Activated CD4-positive, alpha-beta T cell treated with anti-CD3 and anti-CD28 coated beads for 36 hours (primary cell): ENCODE data around the gene KANSL2. TPM values are rescaled to one million over a fixed set of nuclear protein-coding genes. Genes with fewer than 3 reads are reported as not detected.
"Not testable (repeated sequence)": the region's sequence is repeated elsewhere in the genome, so short reads cannot be mapped to it uniquely, and the experiment has no call there.

ENCODE experiments used
- ATAC-seq: fragments of 200-7000 bp; cut with Tn5 transposase; one replicate; pipeline ENCODE4 v1.10.0; 2021; ENCODE audit warnings: mild to moderate bottlenecking, moderate library complexity
- CTCF ChIA-PET: fragments of 350-600 bp; sonication (Branson Sonifier 250); formaldehyde crosslinking; loops from one replicate; lab custom pipeline; 2021; ENCODE audit warnings: antibody characterized with exemption; lab: Charles Lee
- POLR2A ChIA-PET: fragments of 350-600 bp; sonication (Branson Sonifier 250); formaldehyde crosslinking; loops from one replicate; lab custom pipeline; 2021; ENCODE audit warnings: antibody characterized with exemption, inconsistent platforms; lab: Charles Lee
- DNase-seq: peaks from one replicate; pipeline ENCODE4 v3.0.0-alpha.2; 2020
- H3K27ac Mint-ChIP-seq: one replicate; pipeline ENCODE4 v1.8.0; 2021; ENCODE audit warnings: mixed read lengths
- H3K27me3 Mint-ChIP-seq: one replicate; pipeline ENCODE4 v1.8.0; 2021; ENCODE audit warnings: mixed read lengths
- H3K36me3 Mint-ChIP-seq: one replicate; pipeline ENCODE4 v1.8.0; 2021; ENCODE audit warnings: low read depth, mixed read lengths
- H3K4me1 Mint-ChIP-seq: one replicate; pipeline ENCODE4 v1.8.0; 2021; ENCODE audit warnings: mixed read lengths
- H3K4me3 Mint-ChIP-seq: one replicate; pipeline ENCODE4 v1.8.0; 2021; ENCODE audit warnings: mild to moderate bottlenecking, moderate library complexity, mixed read lengths
- H3K9me3 Mint-ChIP-seq: one replicate; pipeline ENCODE4 v1.8.0; 2021; ENCODE audit warnings: low read depth, mixed read lengths
- intact Hi-C, 2 experiments: fragments of 100-400 bp; cut with DNase I in 1 of 2; cut with micrococcal nuclease in 1 of 2; formaldehyde crosslinking; loops; one replicate each; pipeline versions ENCODE4 v1.14.2 to v1.15.1; 2022 to 2024; cut with DNase I, micrococcal nuclease
- total RNA-seq, 2 experiments: library from RNA; stranded (reverse); gene quantifications; one replicate each; pipeline ENCODE4 v1.2.3, GENCODE V29; 2021

Gene KANSL2
- total RNA-seq, 2 experiments from 2014 or later: 44.0 to 59.8 TPM

- Mint-ChIP-seq H3K36me3 (peaks cover 22% of the 10 kb centered on the region), H3K4me1 (peaks cover 24% of the 10 kb centered on the region), H3K27ac (no peak overlapping the region), H3K4me3 (no peak overlapping the region), H3K27me3 (no peaks in the 10 kb centered on the region), H3K9me3 (no peaks in the 10 kb centered on the region)
- ATAC-seq (no peak), DNase-seq (no peak)
- ChIA-PET CTCF (interaction anchor here (0.7 kb wide), 1 partner anchor 36 kb away, joined by 4 read pairs; no protein-coding TSS in a partner anchor), POLR2A (interaction anchor here (0.5 kb wide), 1 partner anchor 9 kb away, joined by 3 read pairs; no protein-coding TSS in a partner anchor)
- intact Hi-C loops: loop anchor here in 1 of 2 experiments (10.0 kb wide), 1 partner anchor 882 kb away; no protein-coding TSS in a partner anchor
Observed at GRCh38 chr12:48686615-48687334, 4.7 kb upstream of the KANSL2 start.

GRCh38 chr12:48686037-48686595 is 4.1 kb upstream of the KANSL2 start:
- POLR2A ChIA-PET: interaction anchor here (0.5 kb wide), 1 partner anchor 8 kb away, joined by 3 read pairs; no protein-coding TSS in a partner anchor
- no peaks in the 10 kb centered on the region for H3K9me3 Mint-ChIP-seq
- no peak overlapping the region for H3K27ac Mint-ChIP-seq
- intact Hi-C loops: loop anchor here in 1 of 2 experiments (10.0 kb wide), 1 partner anchor 881 kb away; no protein-coding TSS in a partner anchor
- H3K4me1 Mint-ChIP-seq: peaks cover 22% of the 10 kb centered on the region
- peaks cover 24% of the 10 kb centered on the region for H3K36me3 Mint-ChIP-seq
- DNase-seq: no peak
- no peaks in the 10 kb centered on the region for H3K27me3 Mint-ChIP-seq
- no peak overlapping the region for H3K4me3 Mint-ChIP-seq
- CTCF ChIA-PET: interaction anchor here (0.5 kb wide), 1 partner anchor 296 kb away, joined by 3 read pairs; no protein-coding TSS in a partner anchor
- no peak for ATAC-seq

- ATAC-seq: no peak
- ChIA-PET POLR2A (no interaction called here), CTCF (interaction anchor here (1.1 kb wide), 1 partner anchor 8 kb away, joined by 3 read pairs; no protein-coding TSS in a partner anchor)
- no peak for DNase-seq
- no peaks in the 10 kb centered on the region for H3K27me3 Mint-ChIP-seq
- peaks cover 34% of the 10 kb centered on the region for H3K36me3 Mint-ChIP-seq
- intact Hi-C loops: loop anchor here in 1 of 2 experiments (2.0 to 10.0 kb wide), 4 partner anchors 114 to 879 kb away; partner anchors contain the start of gene WNT1
- H3K9me3 Mint-ChIP-seq: no peaks in the 10 kb centered on the region
- H3K27ac Mint-ChIP-seq: no peak overlapping the region
- H3K4me1 Mint-ChIP-seq: peaks cover 34% of the 10 kb centered on the region
- H3K4me3 Mint-ChIP-seq: peak overlapping the region; percentile 87
Observed at GRCh38 chr12:48683534-48683933, 1.5 kb upstream of the KANSL2 start.

GRCh38 chr12:48682927-48683326 is 889 bp upstream of the KANSL2 start:
- no peaks in the 10 kb centered on the region for H3K27me3 Mint-ChIP-seq
- H3K4me1 Mint-ChIP-seq: peaks cover 36% of the 10 kb centered on the region
- POLR2A ChIA-PET: interaction anchor here (0.6 to 1.5 kb wide), 5 partner anchors 8 to 31 kb away, joined by 3 to 8 read pairs (median 3); no protein-coding TSS in a partner anchor
- ATAC-seq: no peak
- no peak for DNase-seq
- peak overlapping the region; percentile 87 for H3K4me3 Mint-ChIP-seq
- intact Hi-C loops: loop anchor here (1.0 to 10.0 kb wide), 9 partner anchors 33 to 977 kb away; partner anchors contain the start of genes CCNT1 (in 2 of the 2), CACNB3 (in 1 of the 2), RND1 (in 1 of the 2) and RPAP3 (in 1 of the 2)
- H3K9me3 Mint-ChIP-seq: no peaks in the 10 kb centered on the region
- H3K36me3 Mint-ChIP-seq: peaks cover 34% of the 10 kb centered on the region
- CTCF ChIA-PET: interaction anchor here (1.0 to 1.5 kb wide), 3 partner anchors 9 to 112 kb away, joined by 3 to 5 read pairs (median 3); no protein-coding TSS in a partner anchor
- H3K27ac Mint-ChIP-seq: no peak overlapping the region

- ATAC-seq, H3K27me3 Mint-ChIP-seq, DNase-seq, H3K9me3 Mint-ChIP-seq: not testable (repeated sequence)
- H3K4me1 Mint-ChIP-seq: peaks cover 36% of the 10 kb centered on the region
- H3K4me3 Mint-ChIP-seq: peak overlapping the region; percentile 87
- CTCF ChIA-PET: interaction anchor here (0.8 to 1.5 kb wide), 4 partner anchors 9 to 286 kb away, joined by 3 to 5 read pairs (median 3); no protein-coding TSS in a partner anchor
- H3K27ac Mint-ChIP-seq: peak overlapping the region; percentile 83
- POLR2A ChIA-PET: interaction anchor here (0.5 to 1.5 kb wide), 14 partner anchors 9 to 640 kb away, joined by 3 to 8 read pairs (median 3); partner anchors contain the start of genes ARF3 and TROAP
- H3K36me3 Mint-ChIP-seq: peaks cover 38% of the 10 kb centered on the region
- intact Hi-C loops: loop anchor here (1.0 to 10.0 kb wide), 9 partner anchors 34 to 976 kb away; partner anchors contain the start of genes CCNT1 (in 2 of the 2), CACNB3 (in 1 of the 2), RND1 (in 1 of the 2) and RPAP3 (in 1 of the 2)
Observed at GRCh38 chr12:48682533-48682905, 481 bp upstream of the KANSL2 start.

- POLR2A ChIA-PET: interaction anchor here (1.0 to 1.5 kb wide), 3 partner anchors 10 to 62 kb away, joined by 3 to 4 read pairs (median 4); no protein-coding TSS in a partner anchor
- intact Hi-C loops: loop anchor here in 1 of 2 experiments (5.0 to 10.0 kb wide), 3 partner anchors 116 to 877 kb away; partner anchors contain the start of gene WNT1
- Mint-ChIP-seq H3K27ac (peak overlapping the region; percentile 91), H3K4me1 (peaks cover 45% of the 10 kb centered on the region), H3K27me3 (no peaks in the 10 kb centered on the region), H3K36me3 (peaks cover 46% of the 10 kb centered on the region), H3K9me3 (no peaks in the 10 kb centered on the region), H3K4me3 (peak overlapping the region; percentile 87)
- ATAC-seq: no peak
- CTCF ChIA-PET: no interaction called here
- DNase-seq: no peak
Observed at GRCh38 chr12:48681399-48681709, 684 bp downstream of the KANSL2 start.

GRCh38 chr12:48680861-48681260 is 1.2 kb downstream of the KANSL2 start:
- peaks cover 49% of the 10 kb centered on the region for H3K4me1 Mint-ChIP-seq
- H3K9me3 Mint-ChIP-seq: no peaks in the 10 kb centered on the region
- DNase-seq (no peak), ATAC-seq (no peak)
- H3K27ac Mint-ChIP-seq: peak overlapping the region; percentile 91
- CTCF ChIA-PET: no interaction called here
- H3K4me3 Mint-ChIP-seq: peak overlapping the region; percentile 87
- POLR2A ChIA-PET: no interaction called here
- H3K36me3 Mint-ChIP-seq: peaks cover 50% of the 10 kb centered on the region
- intact Hi-C loops: loop anchor here in 1 of 2 experiments (5.0 to 10.0 kb wide), 3 partner anchors 116 to 876 kb away; partner anchors contain the start of gene WNT1
- no peaks in the 10 kb centered on the region for H3K27me3 Mint-ChIP-seq

- H3K9me3 Mint-ChIP-seq: no peaks in the 10 kb centered on the region
- H3K36me3 Mint-ChIP-seq: peaks cover 55% of the 10 kb centered on the region
- peak overlapping the region; percentile 96 for H3K27ac Mint-ChIP-seq
- ChIA-PET CTCF (interaction anchor here (0.5 to 0.7 kb wide), 2 partner anchors 72 to 98 kb away, joined by 3 read pairs; no protein-coding TSS in a partner anchor), POLR2A (interaction anchor here (0.6 to 0.7 kb wide), 2 partner anchors 15 to 32 kb away, joined by 3 to 5 read pairs; no protein-coding TSS in a partner anchor)
- peaks cover 52% of the 10 kb centered on the region for H3K4me1 Mint-ChIP-seq
- intact Hi-C loops: no loop called here
- peak overlapping the region; percentile 87 for H3K4me3 Mint-ChIP-seq
- no peaks in the 10 kb centered on the region for H3K27me3 Mint-ChIP-seq
- DNase-seq: no peak
- no peak for ATAC-seq
Observed at GRCh38 chr12:48678551-48679185, 3.4 kb downstream of the KANSL2 start.

GRCh38 chr12:48671231-48671856 is 10.7 kb downstream of the KANSL2 start:
- CTCF ChIA-PET: interaction anchor here (0.6 to 1.4 kb wide), 7 partner anchors 9 to 328 kb away, joined by 3 to 4 read pairs (median 3); no protein-coding TSS in a partner anchor

GRCh38 chr12:48668996-48669395 is 13.0 kb downstream of the KANSL2 start:
- Mint-ChIP-seq H3K36me3 (peaks cover 44% of the 10 kb centered on the region), H3K4me1 (peaks cover 4% of the 10 kb centered on the region), H3K4me3 (no peak overlapping the region), H3K9me3 (no peaks in the 10 kb centered on the region), H3K27me3 (no peaks in the 10 kb centered on the region), H3K27ac (no peak overlapping the region)
- POLR2A ChIA-PET: interaction anchor here (0.6 to 1.2 kb wide), 3 partner anchors 10 to 14 kb away, joined by 3 to 8 read pairs (median 6); partner anchors contain the start of gene KANSL2
- DNase-seq: no peak
- intact Hi-C loops: no loop called here
- CTCF ChIA-PET: no interaction called here
- no peak for ATAC-seq

More at GRCh38 chr12:48671231-48671856, 10.7 kb downstream of the KANSL2 start:
- H3K36me3 Mint-ChIP-seq: peaks cover 43% of the 10 kb centered on the region
- POLR2A ChIA-PET: interaction anchor here (0.7 to 1.5 kb wide), 2 partner anchors 11 kb away, joined by 5 to 8 read pairs; partner anchors contain the start of gene KANSL2
- H3K9me3 Mint-ChIP-seq: no peaks in the 10 kb centered on the region
- H3K4me3 Mint-ChIP-seq: no peak overlapping the region
- no peak overlapping the region for H3K27ac Mint-ChIP-seq
- ATAC-seq (no peak), DNase-seq (no peak)
- no peaks in the 10 kb centered on the region for H3K27me3 Mint-ChIP-seq
- peaks cover 11% of the 10 kb centered on the region for H3K4me1 Mint-ChIP-seq
- intact Hi-C loops: no loop called here
